GM12878 (cell line): ENCODE data around the gene HOXD12.

ENCODE experiments used
- MYB ChIP-seq: fragments of 150-350 bp; IDR thresholded peaks from 2 replicates; pipeline ENCODE4 v1.6.1; 2014; ENCODE audit warnings: mild to moderate bottlenecking, low read depth, low read length, borderline replicate concordance
- NFYB ChIP-seq: IDR thresholded peaks from 2 replicates; pipeline ENCODE4 v1.6.1; 2011; ENCODE audit warnings: low read depth, mild to moderate bottlenecking, low read length, improper control_type of control experiment, moderate library complexity; ENCODE audit not compliant: insufficient read depth
- POLR2A ChIP-seq: IDR thresholded peaks from 2 replicates; pipeline ENCODE4 v1.6.1; 2011; ENCODE audit warnings: low read depth, mild to moderate bottlenecking, low read length
- POLR2AphosphoS5 ChIP-seq: IDR thresholded peaks from 2 replicates; pipeline ENCODE4 v1.6.1; 2011; ENCODE audit warnings: mild to moderate bottlenecking, low read length, inconsistent platforms
- RAD21 ChIP-seq: IDR thresholded peaks from 2 replicates; pipeline ENCODE4 v1.6.1; 2011; ENCODE audit warnings: mild to moderate bottlenecking, low read depth, low read length, moderate library complexity; ENCODE audit not compliant: insufficient read depth
- RELA ChIP-seq: fragments of 450-650 bp; IDR thresholded peaks from 2 replicates; pipeline ENCODE4 v1.8.0; 2014; ENCODE audit warnings: borderline replicate concordance; ENCODE audit not compliant: partially characterized antibody
- RFX5 ChIP-seq: IDR thresholded peaks from 2 replicates; pipeline ENCODE4 v1.6.1; 2011; ENCODE audit warnings: low read depth, low read length, improper control_type of control experiment
- TCF12 ChIP-seq: IDR thresholded peaks from 2 replicates; pipeline ENCODE4 v1.6.1; 2011; ENCODE audit warnings: low read depth, mild to moderate bottlenecking, low read length
- ZNF217 ChIP-seq: fragments of 450-650 bp; IDR thresholded peaks from 2 replicates; pipeline ENCODE4 v1.6.1; 2017; ENCODE audit warnings: antibody characterized with exemption, mild to moderate bottlenecking
- TF ChIP-seq, protein P1 (sequence below): fragments of 450-650 bp; IDR thresholded peaks from 2 replicates; pipeline ENCODE4 v1.6.1; 2016; ENCODE audit warnings: mild to moderate bottlenecking, moderate library complexity, borderline replicate concordance
- TF ChIP-seq, protein P2 (sequence below), 3 experiments: IDR thresholded peaks in 2 of 3; conservative IDR thresholded peaks in 1 of 3; 2 replicates each; pipeline ENCODE4 v1.5.1; 2011; ENCODE audit warnings: low read depth in 3 of 3, low read length in 3 of 3, mild to moderate bottlenecking in 3 of 3, control low read depth in 2 of 3, moderate library complexity in 2 of 3, inconsistent platforms in 1 of 3, mixed read lengths in 1 of 3; ENCODE audit not compliant: control insufficient read depth in 2 of 3, insufficient read depth in 1 of 3; ENCODE audit errors: extremely low read depth in 1 of 3
- TF ChIP-seq, protein P3 (sequence below): IDR thresholded peaks from 2 replicates; pipeline ENCODE4 v1.6.1; 2012; ENCODE audit warnings: low read depth, low read length, improper control_type of control experiment
- TF ChIP-seq, protein P4 (sequence below): IDR thresholded peaks from 2 replicates; pipeline ENCODE4 v1.6.1; 2012; ENCODE audit warnings: mild to moderate bottlenecking, low read depth, low read length
- TF ChIP-seq, protein P5 (sequence below): IDR thresholded peaks from 2 replicates; pipeline ENCODE4 v1.6.1; 2012; ENCODE audit warnings: low read depth, low read length, improper control_type of control experiment

DNA sequence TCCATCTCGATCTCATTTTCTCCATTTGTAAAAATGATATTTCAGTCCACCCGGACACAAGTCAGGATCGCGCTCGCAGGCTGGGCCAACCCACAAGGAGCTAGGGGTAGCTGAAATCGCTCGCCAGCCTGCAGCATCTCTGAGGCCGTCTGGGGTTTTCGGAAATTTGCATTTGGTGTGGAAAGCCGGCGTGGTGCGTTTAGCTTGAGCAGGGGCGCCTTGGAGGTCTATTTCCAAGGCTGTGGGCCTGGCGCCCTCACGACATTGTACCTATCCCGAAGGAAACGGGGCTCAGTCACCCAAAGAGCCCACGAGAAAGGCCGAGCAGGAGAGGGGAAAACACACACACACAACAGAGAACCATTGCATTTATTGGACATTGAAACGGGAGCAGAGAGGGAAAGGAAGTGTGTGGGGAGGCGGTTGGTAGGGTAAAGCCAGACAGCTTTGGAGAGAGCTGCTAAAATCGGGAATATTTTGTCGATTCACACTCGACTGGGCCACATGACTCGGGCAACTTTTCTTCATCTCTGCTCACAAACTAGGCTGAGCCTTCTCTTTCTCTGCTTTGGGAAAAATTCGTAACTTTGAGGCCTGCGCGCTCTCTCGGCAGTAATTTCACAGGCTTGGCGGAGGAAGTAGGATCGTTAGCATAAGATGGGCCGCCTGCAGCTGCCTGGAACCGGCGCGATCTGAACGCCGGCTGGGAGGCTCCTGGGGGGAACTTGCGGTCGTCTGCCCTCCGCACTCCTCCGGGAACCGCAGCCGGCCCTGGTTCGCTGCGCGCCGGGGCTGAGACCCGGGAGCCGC, 28.8 kb downstream of the HOXD12 start:
- no peak for TF ChIP-seq MYB
- TF ChIP-seq, protein P1, sequence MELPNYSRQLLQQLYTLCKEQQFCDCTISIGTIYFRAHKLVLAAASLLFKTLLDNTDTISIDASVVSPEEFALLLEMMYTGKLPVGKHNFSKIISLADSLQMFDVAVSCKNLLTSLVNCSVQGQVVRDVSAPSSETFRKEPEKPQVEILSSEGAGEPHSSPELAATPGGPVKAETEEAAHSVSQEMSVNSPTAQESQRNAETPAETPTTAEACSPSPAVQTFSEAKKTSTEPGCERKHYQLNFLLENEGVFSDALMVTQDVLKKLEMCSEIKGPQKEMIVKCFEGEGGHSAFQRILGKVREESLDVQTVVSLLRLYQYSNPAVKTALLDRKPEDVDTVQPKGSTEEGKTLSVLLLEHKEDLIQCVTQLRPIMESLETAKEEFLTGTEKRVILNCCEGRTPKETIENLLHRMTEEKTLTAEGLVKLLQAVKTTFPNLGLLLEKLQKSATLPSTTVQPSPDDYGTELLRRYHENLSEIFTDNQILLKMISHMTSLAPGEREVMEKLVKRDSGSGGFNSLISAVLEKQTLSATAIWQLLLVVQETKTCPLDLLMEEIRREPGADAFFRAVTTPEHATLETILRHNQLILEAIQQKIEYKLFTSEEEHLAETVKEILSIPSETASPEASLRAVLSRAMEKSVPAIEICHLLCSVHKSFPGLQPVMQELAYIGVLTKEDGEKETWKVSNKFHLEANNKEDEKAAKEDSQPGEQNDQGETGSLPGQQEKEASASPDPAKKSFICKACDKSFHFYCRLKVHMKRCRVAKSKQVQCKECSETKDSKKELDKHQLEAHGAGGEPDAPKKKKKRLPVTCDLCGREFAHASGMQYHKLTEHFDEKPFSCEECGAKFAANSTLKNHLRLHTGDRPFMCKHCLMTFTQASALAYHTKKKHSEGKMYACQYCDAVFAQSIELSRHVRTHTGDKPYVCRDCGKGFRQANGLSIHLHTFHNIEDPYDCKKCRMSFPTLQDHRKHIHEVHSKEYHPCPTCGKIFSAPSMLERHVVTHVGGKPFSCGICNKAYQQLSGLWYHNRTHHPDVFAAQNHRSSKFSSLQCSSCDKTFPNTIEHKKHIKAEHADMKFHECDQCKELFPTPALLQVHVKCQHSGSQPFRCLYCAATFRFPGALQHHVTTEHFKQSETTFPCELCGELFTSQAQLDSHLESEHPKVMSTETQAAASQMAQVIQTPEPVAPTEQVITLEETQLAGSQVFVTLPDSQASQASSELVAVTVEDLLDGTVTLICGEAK = no peak
- no peak for TF ChIP-seq RFX5
- TF ChIP-seq, protein P2, sequence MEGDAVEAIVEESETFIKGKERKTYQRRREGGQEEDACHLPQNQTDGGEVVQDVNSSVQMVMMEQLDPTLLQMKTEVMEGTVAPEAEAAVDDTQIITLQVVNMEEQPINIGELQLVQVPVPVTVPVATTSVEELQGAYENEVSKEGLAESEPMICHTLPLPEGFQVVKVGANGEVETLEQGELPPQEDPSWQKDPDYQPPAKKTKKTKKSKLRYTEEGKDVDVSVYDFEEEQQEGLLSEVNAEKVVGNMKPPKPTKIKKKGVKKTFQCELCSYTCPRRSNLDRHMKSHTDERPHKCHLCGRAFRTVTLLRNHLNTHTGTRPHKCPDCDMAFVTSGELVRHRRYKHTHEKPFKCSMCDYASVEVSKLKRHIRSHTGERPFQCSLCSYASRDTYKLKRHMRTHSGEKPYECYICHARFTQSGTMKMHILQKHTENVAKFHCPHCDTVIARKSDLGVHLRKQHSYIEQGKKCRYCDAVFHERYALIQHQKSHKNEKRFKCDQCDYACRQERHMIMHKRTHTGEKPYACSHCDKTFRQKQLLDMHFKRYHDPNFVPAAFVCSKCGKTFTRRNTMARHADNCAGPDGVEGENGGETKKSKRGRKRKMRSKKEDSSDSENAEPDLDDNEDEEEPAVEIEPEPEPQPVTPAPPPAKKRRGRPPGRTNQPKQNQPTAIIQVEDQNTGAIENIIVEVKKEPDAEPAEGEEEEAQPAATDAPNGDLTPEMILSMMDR (IDR thresholded peaks at IDR 0.05 in 2 of 3, conservative IDR thresholded peaks at IDR 0.05 in 1 of 3; ENCODE audit: control insufficient read depth in 2 of 3, extremely low read depth in 1 of 3, insufficient read depth in 1 of 3, low read depth in 3 of 3, low read length in 3 of 3) = no peak
- TF ChIP-seq RAD21 = no peak
- no peak for TF ChIP-seq ZNF217
- no peak for TF ChIP-seq POLR2AphosphoS5
- TF ChIP-seq, protein P3, sequence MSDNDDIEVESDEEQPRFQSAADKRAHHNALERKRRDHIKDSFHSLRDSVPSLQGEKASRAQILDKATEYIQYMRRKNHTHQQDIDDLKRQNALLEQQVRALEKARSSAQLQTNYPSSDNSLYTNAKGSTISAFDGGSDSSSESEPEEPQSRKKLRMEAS = no peak
- TF ChIP-seq, protein P4, sequence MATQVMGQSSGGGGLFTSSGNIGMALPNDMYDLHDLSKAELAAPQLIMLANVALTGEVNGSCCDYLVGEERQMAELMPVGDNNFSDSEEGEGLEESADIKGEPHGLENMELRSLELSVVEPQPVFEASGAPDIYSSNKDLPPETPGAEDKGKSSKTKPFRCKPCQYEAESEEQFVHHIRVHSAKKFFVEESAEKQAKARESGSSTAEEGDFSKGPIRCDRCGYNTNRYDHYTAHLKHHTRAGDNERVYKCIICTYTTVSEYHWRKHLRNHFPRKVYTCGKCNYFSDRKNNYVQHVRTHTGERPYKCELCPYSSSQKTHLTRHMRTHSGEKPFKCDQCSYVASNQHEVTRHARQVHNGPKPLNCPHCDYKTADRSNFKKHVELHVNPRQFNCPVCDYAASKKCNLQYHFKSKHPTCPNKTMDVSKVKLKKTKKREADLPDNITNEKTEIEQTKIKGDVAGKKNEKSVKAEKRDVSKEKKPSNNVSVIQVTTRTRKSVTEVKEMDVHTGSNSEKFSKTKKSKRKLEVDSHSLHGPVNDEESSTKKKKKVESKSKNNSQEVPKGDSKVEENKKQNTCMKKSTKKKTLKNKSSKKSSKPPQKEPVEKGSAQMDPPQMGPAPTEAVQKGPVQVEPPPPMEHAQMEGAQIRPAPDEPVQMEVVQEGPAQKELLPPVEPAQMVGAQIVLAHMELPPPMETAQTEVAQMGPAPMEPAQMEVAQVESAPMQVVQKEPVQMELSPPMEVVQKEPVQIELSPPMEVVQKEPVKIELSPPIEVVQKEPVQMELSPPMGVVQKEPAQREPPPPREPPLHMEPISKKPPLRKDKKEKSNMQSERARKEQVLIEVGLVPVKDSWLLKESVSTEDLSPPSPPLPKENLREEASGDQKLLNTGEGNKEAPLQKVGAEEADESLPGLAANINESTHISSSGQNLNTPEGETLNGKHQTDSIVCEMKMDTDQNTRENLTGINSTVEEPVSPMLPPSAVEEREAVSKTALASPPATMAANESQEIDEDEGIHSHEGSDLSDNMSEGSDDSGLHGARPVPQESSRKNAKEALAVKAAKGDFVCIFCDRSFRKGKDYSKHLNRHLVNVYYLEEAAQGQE = no peak
- no peak for TF ChIP-seq NFYB
- no peak for TF ChIP-seq TCF12
- TF ChIP-seq, protein P5, sequence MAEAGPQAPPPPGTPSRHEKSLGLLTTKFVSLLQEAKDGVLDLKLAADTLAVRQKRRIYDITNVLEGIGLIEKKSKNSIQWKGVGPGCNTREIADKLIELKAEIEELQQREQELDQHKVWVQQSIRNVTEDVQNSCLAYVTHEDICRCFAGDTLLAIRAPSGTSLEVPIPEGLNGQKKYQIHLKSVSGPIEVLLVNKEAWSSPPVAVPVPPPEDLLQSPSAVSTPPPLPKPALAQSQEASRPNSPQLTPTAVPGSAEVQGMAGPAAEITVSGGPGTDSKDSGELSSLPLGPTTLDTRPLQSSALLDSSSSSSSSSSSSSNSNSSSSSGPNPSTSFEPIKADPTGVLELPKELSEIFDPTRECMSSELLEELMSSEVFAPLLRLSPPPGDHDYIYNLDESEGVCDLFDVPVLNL = no peak
- no peak for TF ChIP-seq RELA
- no peak for TF ChIP-seq POLR2A
